GM08714 (cell line): ENCODE measurements around the gene SNX15.

Source experiments
- H3K4me3 ChIP-seq: fragments of 200-500 bp; sonication (Bioruptor generic); 2 replicates; pipeline ENCODE4 v1.5.1; 2014; ENCODE audit warnings: mild to moderate bottlenecking, low read length, inconsistent platforms
- ZNF274 ChIP-seq: IDR thresholded peaks from 2 replicates; pipeline ENCODE4 v1.6.1; 2012; ENCODE audit warnings: mild to moderate bottlenecking, low read depth, low read length

The SNX15 gene

GRCh38 chr11:65036931-65037330 is 9.7 kb downstream of the SNX15 start:
- no peak for TF ChIP-seq ZNF274
- H3K4me3 ChIP-seq, result no peak overlapping the region

- H3K4me3 ChIP-seq, result peak overlapping the region; percentile 64; the same call in 1 of the 2 replicates
- no peak for TF ChIP-seq ZNF274
Observed at GRCh38 chr11:65040520-65040846, 13.2 kb downstream of the SNX15 start.

GRCh38 chr11:65040847-65041622 is 13.8 kb downstream of the SNX15 start, which contains the start of gene SAC3D1:
TSS of gene SAC3D1 (plus strand) at chr11:65041210. CDS start at chr11:65041293, 83 bp downstream.
- TF ChIP-seq ZNF274, result no peak
- H3K4me3 ChIP-seq, result peak within 1 kb of the TSS; percentile 64

DNA sequence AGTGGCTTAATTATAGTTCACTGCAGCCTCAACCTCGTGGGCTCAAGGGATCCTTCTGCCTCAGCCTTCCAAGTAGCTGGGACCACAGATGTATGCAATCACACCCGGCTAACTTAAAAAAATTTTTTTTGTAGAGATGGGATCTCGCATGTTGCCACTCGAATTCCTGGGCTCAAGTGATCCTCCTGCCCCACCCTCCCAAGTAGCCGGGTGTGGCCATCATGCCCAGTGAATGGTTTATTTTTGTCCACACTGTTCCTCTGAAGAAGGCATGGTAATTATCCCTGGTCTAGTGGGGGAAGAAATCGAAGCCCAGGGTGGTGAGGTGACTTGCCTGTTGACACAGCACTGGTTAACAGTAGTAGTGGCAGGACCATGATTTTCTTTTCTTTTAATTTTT is 15.7 kb downstream of the SNX15 start:
- H3K4me3 ChIP-seq, result no peak overlapping the region
- TF ChIP-seq ZNF274, result no peak

DNA sequence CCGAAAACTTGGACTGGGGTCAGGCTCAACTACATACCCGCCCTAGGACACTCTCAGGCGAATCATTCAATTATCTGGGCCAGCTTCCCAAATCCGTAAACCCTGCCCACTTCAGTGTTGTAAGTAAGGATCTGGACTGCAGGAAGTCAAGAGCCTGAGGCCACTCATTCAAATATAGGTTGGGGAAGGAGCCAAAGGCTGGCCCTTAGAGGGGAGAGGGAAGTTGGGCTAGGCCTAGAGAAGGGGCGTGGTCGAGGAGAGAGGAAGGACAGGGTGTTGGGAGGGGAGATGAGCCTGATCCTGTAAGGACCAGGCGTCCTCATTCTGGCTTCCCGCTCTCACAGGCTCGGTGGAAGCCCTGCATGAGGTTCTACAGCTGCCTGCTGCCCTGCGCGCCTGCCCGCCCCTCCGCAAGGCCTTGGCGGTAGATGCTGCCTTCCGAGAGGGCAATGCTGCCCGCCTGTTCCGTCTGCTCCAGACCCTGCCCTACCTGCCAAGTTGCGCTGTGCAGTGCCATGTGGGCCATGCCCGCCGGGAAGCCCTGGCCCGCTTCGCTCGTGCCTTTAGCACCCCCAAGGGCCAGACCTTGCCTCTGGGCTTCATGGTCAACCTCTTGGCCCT is 16.8 kb downstream of the SNX15 start:
- TF ChIP-seq ZNF274, result no peak
- H3K4me3 ChIP-seq, result no peak overlapping the region

DNA sequence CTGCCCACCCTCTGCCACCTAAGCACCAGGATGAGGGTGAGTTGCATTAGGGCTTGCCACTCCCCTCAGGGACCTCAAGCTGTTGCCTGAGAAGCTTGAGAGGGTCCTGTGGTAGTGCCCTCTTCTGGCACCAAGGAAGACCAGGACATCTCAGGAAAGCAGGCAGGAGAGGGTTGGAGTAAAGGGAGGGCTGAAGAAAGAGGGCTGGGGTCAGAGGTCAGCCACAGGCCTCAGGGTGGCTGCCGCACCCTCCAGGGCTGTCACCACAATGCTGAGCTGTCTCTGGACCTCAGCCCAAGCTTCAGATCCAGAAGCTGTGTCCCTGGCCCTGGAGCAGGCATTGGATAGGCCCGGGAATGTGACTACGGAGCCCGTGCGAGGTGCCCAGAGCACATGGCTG is 17.8 kb downstream of the SNX15 start:
- H3K4me3 ChIP-seq, result no peak overlapping the region
- no peak for TF ChIP-seq ZNF274

DNA sequence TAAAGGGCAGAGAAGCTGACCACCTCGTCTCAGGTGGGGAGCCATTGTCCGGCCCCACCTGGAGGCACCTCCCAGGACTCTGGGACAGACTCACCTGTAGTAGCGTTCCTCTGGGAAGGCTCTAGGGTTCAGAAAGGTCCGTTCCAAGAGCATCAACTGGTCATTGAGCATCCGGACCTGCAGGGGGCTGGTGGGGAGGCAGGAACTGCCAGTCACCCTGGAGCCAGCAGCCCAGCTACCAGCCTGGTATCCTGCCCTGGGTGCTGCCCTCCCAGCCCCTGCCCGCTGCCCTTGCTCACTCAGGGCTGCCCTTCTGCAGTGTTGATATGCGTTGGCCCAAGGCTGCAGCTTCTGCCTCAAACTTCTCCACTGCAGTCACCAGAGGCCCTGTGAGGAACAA is 18.5 kb downstream of the SNX15 start:
- TF ChIP-seq ZNF274, result no peak
- H3K4me3 ChIP-seq, result no peak overlapping the region

GRCh38 chr11:65047581-65048422 is 20.6 kb downstream of the SNX15 start:
- TF ChIP-seq ZNF274, result no peak
- peak overlapping the region; percentile 3; the same call in 1 of the 2 replicates for H3K4me3 ChIP-seq

- no peak for TF ChIP-seq ZNF274
- no peak overlapping the region for H3K4me3 ChIP-seq
Observed at GRCh38 chr11:65051398-65051858, 24.2 kb downstream of the SNX15 start.

GRCh38 chr11:65053827-65054508 is 26.7 kb downstream of the SNX15 start:
- no peak for TF ChIP-seq ZNF274
- H3K4me3 ChIP-seq, result no peak overlapping the region

- TF ChIP-seq ZNF274, result no peak
Observed at GRCh38 chr11:65055538-65055937, 28.3 kb downstream of the SNX15 start.

GRCh38 chr11:65056999-65057398 is 29.8 kb downstream of the SNX15 start:
- TF ChIP-seq ZNF274, result no peak

More at GRCh38 chr11:65055538-65055937, 28.3 kb downstream of the SNX15 start:
- no peak overlapping the region for H3K4me3 ChIP-seq

GRCh38 chr11:65057526-65057925 is 30.3 kb downstream of the SNX15 start:
- no peak for TF ChIP-seq ZNF274
- H3K4me3 ChIP-seq, result no peak overlapping the region

More at GRCh38 chr11:65056999-65057398, 29.8 kb downstream of the SNX15 start:
- no peak overlapping the region for H3K4me3 ChIP-seq

DNA sequence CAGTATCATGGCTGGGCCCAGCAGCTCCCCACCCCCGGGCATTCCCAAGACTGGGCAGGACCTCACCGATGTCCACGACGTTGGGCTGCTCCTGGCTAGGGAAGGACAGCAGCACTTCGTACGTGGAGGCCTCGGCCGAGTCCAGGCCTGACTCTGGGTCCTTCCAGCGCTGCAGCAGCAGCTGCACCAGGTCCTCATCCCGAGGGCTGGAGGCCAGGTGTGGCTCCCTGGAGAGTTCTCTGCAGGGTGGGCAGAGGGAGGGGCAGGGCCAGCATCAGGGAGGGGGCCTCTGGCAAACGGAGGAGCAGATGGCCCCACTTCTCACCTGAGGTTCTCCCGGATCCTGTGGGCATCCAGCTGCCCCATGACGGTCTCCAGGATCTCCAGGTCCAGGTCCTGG is 30.8 kb downstream of the SNX15 start:
- no peak for TF ChIP-seq ZNF274
- H3K4me3 ChIP-seq, result no peak overlapping the region
